GM18519 (cell line): ENCODE data around the gene MEPE.

ENCODE experiments used
- ATAC-seq: cut with Tn5 transposase; IDR thresholded peaks from one replicate; pipeline ENCODE4 v1.9.1; 2021; ENCODE audit warnings: mild to moderate bottlenecking, moderate library complexity; ENCODE audit not compliant: unreplicated experiment, low FRiP score

Gene MEPE

GRCh38 chr4:87839592-87839946 lies 6.8 kb downstream of the MEPE start:
- no peak for ATAC-seq

- no peak for ATAC-seq
Observed at GRCh38 chr4:87840149-87840548, 7.4 kb downstream of the MEPE start.

DNA sequence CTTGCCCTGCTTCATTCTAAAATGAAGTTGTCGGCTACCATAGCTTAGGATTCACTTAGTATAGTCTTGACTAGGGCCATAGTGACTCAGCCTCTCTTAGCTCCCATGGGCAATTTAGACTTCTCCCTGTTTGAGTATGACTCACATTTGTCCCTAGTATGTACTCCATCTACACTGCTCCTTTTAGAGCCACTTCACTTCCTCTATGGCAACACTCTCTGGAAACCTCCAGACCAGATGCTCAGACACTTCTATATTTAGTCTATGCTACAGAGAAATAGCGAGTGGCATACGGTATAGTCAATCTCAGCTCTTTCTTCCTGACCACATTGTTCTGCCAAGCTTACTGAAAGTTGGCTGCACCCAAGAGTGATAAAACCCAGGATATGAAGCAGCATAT lies 11.2 kb downstream of the MEPE start:
- ATAC-seq = no peak

- ATAC-seq = no peak
Observed at GRCh38 chr4:87844452-87844851, 11.7 kb downstream of the MEPE start.

- no peak for ATAC-seq
Observed at GRCh38 chr4:87846226-87846625, 13.5 kb downstream of the MEPE start.

DNA sequence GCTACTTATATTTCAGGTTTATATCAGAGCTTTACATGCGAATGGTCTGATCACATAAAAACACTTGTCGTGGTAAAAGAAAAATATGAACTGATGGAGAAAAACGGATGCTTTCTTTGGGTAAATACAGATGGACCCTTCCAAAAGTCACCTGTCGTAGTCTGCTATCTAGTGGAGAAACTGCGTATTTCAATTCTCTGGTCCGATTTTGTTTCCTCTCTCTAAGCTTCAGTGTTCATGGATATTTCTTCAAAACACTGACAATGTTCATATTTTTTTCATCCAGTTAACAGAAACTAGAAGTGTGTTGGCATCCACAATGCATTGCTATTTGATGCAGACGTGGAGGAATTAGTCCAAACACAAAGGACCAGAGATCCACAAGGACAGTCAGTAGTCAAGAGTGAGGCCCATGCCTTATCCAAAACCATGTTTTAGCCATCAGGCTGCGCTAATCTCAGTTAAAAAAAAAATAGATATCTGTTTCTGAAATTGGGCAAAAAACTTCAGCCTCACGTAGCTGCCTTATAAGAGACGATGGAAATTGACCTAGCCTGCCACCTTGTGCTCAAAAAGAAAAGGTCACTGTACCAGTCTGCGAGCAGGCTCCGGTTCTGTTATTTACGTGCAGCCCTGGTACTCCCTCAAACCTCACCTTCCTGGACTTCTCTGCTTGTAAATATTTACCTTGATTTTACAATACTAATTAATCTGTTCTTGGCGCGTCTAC lies 16.0 kb downstream of the MEPE start:
- ATAC-seq = peak; percentile 73

GRCh38 chr4:87849612-87850011 lies 16.8 kb downstream of the MEPE start:
- no peak for ATAC-seq

- ATAC-seq = no peak
Observed at GRCh38 chr4:87851332-87851731, 18.6 kb downstream of the MEPE start.

DNA sequence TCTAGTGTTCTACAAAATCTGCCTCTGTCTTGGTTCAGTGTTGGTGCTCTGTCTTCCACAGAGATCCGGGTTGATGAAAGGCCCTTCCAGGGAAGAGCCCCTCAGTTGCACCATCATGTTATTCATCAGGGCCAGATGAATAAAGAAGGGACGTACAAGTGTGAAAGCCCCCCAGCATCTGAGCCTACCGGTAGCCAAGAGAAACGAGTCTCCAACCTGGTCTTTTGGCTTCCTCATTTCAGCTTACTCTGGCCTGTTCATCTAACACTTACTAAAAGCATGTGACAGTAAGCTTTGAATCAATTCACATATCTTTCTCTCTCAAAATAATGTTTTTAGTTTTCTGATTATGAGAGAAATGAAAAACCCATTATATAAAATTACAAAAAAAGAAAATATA lies 19.2 kb downstream of the MEPE start:
- no peak for ATAC-seq

- ATAC-seq = no peak
Observed at GRCh38 chr4:87853108-87853507, 20.3 kb downstream of the MEPE start.

DNA sequence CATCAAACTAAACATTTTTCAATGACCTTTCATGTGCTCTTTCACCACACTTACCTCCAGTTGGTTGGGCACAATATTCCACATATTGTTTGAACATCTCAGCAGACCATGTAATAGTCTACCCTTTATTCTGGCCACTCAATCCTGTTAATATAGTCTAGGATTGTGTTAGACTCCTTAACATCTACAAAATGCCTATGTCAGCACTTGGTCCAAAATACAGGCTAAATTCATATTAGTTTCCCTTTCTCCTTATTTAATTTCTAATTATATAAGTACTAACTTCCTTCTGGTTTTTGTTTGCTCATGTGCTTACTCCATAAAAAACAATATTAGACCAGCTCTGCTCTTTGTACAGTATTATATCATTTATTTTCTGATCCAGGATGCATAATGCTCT lies 21.1 kb downstream of the MEPE start:
- ATAC-seq = no peak

- no peak for ATAC-seq
Observed at GRCh38 chr4:87855559-87855958, 22.8 kb downstream of the MEPE start.

DNA sequence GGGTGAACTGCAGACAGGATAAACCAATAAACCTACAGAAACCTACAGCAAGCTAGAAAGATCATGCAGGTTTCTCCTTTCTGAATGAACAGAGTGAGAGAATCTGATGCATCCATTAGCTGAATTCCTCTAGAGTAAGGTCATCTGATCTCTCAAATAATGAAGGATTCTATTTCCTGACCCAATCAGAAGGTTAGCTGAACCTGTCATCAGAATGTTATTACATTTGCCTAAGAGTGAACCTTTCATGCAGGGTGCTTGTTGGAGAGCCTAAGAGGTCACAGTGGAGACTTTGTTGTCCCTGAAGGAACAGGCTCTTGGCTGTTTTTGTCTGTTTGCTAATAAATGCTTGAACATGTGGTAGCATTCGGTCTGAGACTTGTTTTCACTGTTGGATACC lies 24.0 kb downstream of the MEPE start:
- ATAC-seq = no peak

DNA sequence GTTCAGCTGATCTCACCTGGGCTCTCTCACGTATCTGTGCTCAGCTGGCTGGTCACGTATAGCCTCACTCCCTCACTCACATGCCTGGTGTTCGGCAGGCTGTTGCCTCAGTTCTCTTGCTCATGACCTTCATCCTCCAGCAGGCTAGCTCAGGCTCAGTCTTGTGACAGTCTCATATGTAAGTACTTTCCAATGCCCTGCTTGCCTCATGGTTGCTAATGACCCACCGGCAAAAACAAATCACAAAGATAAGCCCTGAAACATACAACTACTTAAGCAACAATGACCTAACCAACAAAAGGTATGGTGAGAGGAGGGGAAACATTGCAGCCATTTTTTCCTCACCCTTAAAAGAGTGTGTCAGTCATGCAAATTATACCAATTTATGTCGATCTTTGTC lies 25.0 kb downstream of the MEPE start:
- ATAC-seq = no peak

GRCh38 chr4:87862236-87862635 lies 29.5 kb downstream of the MEPE start:
- ATAC-seq = no peak

DNA sequence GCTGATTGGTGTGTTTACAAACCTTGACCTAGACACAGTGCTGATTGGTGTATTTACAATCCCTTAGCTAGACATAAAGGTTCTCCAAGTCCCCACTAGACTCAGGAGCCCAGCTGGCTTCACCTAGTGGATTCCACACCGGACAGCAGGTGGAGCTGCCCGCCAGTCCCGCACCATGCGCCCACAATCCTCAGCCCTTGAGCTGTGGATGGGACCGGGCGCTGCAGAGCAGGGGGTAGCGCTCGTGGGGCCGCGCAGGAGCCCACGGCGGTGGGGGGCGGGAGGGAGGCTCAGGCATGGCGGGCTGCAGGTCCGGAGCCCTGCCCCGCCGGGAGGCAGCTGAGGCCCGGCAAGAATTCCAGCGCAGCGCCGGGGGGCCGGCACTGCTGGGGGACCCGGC lies 30.7 kb downstream of the MEPE start:
- no peak for ATAC-seq

GRCh38 chr4:87864321-87864720 lies 31.6 kb downstream of the MEPE start:
- no peak for ATAC-seq

DNA sequence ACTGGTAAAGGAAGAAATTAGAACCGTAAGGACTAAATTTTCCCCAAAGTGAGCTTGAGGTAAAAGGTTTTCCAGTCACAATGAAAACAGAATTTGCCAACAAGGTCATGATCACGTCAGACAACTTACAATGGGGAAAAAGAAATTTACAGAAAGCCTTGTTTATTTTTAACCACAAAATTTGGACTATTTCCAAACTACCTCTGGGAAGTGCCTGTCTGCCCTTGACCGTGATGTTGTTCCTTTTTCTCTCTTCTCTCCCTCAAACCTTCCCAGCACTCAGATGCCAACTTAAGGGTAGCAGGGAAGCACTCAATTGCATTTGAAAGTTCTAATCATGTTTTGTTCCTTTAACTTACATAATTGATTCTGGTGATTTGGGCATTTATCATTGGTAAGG lies 32.5 kb downstream of the MEPE start:
- no peak for ATAC-seq

- ATAC-seq = no peak
Observed at GRCh38 chr4:87865960-87866598, 33.3 kb downstream of the MEPE start.

DNA sequence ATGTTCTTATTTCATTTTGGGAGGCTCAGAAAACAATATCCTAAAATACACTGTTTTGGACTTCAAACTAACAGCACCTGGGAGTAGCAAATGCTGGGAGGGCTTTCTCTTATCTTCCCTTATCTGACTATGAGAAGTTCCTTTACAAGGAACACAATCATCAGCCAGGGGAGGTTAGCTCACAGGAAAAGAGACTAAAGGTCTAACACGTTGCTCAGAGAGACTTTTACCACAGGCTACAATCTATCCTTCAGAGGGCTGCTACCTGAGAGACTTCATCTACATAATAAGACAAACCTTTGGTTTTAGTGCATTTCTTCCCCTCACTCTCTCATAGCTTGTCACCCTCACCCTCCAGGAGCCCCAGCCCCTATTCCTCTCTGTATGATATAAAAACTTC lies 35.8 kb downstream of the MEPE start:
- ATAC-seq = no peak

- ATAC-seq = no peak
Observed at GRCh38 chr4:87872028-87872427, 39.3 kb downstream of the MEPE start.

DNA sequence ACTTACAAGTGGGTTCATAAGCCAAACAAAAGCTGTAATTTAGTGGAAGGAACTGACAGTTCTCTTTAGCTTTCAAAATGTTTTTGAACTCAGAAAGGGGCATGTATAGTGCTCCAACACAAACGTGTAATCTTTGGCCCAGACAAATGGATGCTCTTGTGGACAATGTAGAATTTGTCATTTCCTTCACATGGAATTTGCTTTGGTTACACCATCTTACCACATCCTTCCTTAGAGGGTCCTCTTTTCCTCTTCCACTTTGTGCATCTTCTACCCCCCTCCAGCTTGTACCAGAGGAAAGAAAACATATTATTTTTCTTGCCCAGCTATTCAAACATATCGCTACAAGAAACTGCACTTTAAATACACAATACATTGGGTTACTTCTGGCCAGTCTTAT lies 42.4 kb downstream of the MEPE start:
- no peak for ATAC-seq

- no peak for ATAC-seq
Observed at GRCh38 chr4:87880106-87880505, 47.3 kb downstream of the MEPE start.
